Subcutaneous adipose tissue (tissue), 4 donors: ENCODE measurements around the gene PAM. TPM values are rescaled to one million over a fixed set of nuclear protein-coding genes. Genes with fewer than 3 reads are reported as not detected.

Experiments
- total RNA-seq, 4 donors: library from RNA; depleted of rRNA; stranded (reverse); fragments of >200 nt; gene quantifications; one replicate each; pipeline ENCODE4 v1.1.0, GENCODE V29; 2016
- TF ChIP-seq, protein P1 (sequence below): fragments of 450-650 bp; IDR thresholded peaks from one replicate; pipeline ENCODE4 v1.5.1; 2016; ENCODE audit warnings: low read depth, mild to moderate bottlenecking, control low read depth, antibody characterized with exemption, moderate library complexity

PAM gene
- total RNA-seq, 4 donors from 2014 or later = 142 to 289 (median 225) TPM

- TF ChIP-seq, protein P1, sequence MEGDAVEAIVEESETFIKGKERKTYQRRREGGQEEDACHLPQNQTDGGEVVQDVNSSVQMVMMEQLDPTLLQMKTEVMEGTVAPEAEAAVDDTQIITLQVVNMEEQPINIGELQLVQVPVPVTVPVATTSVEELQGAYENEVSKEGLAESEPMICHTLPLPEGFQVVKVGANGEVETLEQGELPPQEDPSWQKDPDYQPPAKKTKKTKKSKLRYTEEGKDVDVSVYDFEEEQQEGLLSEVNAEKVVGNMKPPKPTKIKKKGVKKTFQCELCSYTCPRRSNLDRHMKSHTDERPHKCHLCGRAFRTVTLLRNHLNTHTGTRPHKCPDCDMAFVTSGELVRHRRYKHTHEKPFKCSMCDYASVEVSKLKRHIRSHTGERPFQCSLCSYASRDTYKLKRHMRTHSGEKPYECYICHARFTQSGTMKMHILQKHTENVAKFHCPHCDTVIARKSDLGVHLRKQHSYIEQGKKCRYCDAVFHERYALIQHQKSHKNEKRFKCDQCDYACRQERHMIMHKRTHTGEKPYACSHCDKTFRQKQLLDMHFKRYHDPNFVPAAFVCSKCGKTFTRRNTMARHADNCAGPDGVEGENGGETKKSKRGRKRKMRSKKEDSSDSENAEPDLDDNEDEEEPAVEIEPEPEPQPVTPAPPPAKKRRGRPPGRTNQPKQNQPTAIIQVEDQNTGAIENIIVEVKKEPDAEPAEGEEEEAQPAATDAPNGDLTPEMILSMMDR = no peak
Measured at GRCh38 chr5:102886586-102886985, 131.5 kb downstream of the PAM start.

DNA sequence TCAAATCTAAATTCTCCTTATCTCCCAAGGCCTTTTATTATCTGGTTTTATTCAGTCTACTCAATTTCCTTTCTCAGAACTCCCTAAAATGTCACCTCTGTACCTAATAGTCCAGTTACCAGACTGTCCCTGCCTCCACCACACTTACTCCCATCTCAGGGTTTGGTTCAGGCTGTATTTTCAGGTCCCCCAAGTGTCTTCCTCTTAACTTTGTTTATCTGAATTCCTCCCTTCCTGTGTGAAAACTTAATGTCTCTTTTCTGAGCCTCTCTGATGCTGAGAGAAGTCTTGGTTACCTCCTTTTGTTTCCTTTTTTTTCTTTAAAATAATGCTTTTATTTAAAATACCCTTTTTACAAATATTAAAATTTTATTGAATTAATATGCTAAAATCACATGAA, 133.4 kb downstream of the PAM start:
- TF ChIP-seq, protein P1 = no peak

- TF ChIP-seq, protein P1 = no peak
Measured at GRCh38 chr5:102889033-102889432, 133.9 kb downstream of the PAM start.

GRCh38 chr5:102890133-102890532, 135.0 kb downstream of the PAM start:
- TF ChIP-seq, protein P1 = no peak

DNA sequence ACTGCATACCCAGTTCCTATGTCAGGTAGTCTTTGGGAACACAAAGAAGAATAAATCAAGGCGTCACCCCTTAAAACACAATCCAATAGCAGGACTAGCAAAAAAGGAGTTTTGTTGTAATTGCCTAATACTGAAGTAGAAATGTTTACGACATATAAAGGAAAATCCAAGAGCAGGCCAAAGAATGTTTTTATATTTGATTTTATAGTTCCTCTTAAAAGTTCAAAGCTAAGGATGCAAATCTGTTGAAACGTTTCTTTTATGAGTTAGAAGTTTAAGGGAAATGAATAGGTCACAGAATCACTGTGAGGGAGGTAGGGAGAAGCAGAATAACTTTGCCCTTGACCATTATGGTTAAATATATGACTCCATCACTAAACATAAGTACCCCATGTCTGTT, 136.1 kb downstream of the PAM start:
- TF ChIP-seq, protein P1 = no peak

- TF ChIP-seq, protein P1 = no peak
Measured at GRCh38 chr5:102893942-102894341, 138.8 kb downstream of the PAM start.

DNA sequence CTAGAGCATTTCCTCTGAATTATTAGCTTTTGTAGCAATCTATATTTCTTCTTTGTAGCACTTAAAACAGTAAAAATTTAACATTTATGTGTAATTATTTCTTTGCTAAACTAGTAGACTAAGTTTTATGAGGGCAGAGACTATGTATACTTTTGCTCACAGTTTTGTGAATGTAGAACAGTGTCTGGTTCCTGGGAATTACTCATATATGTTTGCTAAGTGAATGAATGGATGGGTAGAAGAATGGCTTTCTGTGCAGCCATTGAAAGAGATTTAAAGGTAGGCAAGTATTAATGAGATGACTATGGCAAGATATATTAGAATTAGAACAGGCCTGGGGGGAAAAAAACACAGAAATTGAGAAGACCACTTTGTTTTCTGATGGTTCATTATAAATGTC, 140.1 kb downstream of the PAM start:
- TF ChIP-seq, protein P1 = no peak

- TF ChIP-seq, protein P1 = no peak
Measured at GRCh38 chr5:102895976-102896375, 140.9 kb downstream of the PAM start.
